Right atrium auricular region (tissue), 2 donors: ENCODE measurements around the gene GRPEL1. TPM values are rescaled to one million over a fixed set of nuclear protein-coding genes. Genes with fewer than 3 reads are reported as not detected.

Experiments used
- DNase-seq: peaks from one replicate; pipeline ENCODE4 v3.0.0-alpha.2; 2019; ENCODE audit warnings: low spot score
- H3K27ac ChIP-seq, 2 donors: fragments of 200-600 bp; sonication (generic); 1 replicate in 1 of 2; 2 replicates in 1 of 2; pipeline ENCODE4 v1.5.1; 2016 to 2019
- H3K27me3 ChIP-seq, 2 donors: fragments of 200-600 bp; sonication (generic); one replicate each; pipeline versions ENCODE4 v1.5.1 to v1.6.0; 2017 to 2019
- H3K36me3 ChIP-seq: fragments of 200-600 bp; sonication (generic); one replicate; pipeline ENCODE4 v1.5.1; 2016
- H3K4me1 ChIP-seq, 2 donors: fragments of 200-600 bp; sonication (generic); one replicate each; pipeline versions ENCODE4 v1.5.1 to v1.6.0; 2017 to 2019
- H3K4me3 ChIP-seq, 2 donors: fragments of 200-600 bp; sonication (generic); 1 replicate in 1 of 2; 2 replicates in 1 of 2; pipeline ENCODE4 v1.5.1; 2017 to 2019; ENCODE audit warnings: mild to moderate bottlenecking in 1 of 2, moderate library complexity in 1 of 2
- H3K9me3 ChIP-seq, 2 donors: fragments of 200-600 bp; sonication (generic); one replicate each; pipeline ENCODE4 v1.5.1; 2019
- total RNA-seq, 2 donors: library from RNA; depleted of rRNA; stranded (reverse); fragments of >200 nt; gene quantifications; one replicate each; pipeline ENCODE4 v1.1.0, GENCODE V29; 2016
- TF ChIP-seq, protein P1 (sequence below), 2 donors: fragments of 200-600 bp; sonication (generic); IDR thresholded peaks; one replicate each; pipeline ENCODE4 v1.5.1; 2019; ENCODE audit warnings: antibody characterized with exemption in 2 of 2

Gene GRPEL1
- 10 to 100 TPM; 17.8 to 18.4 TPM for total RNA-seq

DNA sequence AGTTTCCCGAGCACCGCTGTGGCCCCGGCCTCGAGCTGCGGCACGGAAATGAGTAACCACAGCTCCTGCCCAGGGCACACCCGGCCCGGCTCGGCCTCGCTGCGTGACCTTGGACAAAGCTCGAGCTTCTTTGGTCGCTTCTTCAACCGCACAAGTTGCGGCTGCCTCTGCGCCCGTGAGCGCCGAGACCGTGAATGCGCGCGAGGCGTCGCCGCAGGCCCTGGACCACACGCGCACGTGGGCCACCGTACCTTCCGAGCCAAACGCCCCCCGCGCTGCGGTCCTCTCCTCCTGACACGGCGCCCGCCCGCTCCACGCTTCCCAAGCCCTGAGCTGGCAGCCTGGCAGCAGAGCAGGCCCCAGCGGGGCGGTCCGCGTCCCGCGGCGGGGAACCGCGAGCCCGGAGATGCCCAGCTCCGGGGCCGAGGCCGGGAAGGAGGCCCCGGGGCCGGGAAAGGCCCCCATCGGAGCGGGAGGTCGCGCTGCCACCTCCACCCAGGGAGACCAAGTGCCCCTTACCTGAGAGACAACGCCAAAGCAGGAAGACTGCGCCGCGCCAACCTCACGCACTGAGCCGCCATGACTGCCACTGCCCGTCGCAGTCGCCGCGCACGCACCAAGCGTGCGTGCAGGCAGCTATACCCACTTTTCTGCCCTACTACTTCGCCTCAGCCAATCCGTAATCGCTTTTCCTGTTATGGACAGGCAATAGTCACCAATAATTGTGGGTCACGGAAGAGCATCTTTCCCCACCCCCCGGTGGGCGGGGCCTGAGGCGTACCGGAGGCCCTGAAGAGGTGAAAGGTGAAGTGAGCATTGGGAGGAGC lies at the start of gene GRPEL1:
Gene GRPEL1, minus strand, starts transcription at position 613 of the 827 bp plus-strand sequence. Its CDS starts 32 bp downstream, at position 581.
- H3K27ac ChIP-seq: peak within 1 kb of the TSS; percentile 89 to 91
- TF ChIP-seq, protein P1, sequence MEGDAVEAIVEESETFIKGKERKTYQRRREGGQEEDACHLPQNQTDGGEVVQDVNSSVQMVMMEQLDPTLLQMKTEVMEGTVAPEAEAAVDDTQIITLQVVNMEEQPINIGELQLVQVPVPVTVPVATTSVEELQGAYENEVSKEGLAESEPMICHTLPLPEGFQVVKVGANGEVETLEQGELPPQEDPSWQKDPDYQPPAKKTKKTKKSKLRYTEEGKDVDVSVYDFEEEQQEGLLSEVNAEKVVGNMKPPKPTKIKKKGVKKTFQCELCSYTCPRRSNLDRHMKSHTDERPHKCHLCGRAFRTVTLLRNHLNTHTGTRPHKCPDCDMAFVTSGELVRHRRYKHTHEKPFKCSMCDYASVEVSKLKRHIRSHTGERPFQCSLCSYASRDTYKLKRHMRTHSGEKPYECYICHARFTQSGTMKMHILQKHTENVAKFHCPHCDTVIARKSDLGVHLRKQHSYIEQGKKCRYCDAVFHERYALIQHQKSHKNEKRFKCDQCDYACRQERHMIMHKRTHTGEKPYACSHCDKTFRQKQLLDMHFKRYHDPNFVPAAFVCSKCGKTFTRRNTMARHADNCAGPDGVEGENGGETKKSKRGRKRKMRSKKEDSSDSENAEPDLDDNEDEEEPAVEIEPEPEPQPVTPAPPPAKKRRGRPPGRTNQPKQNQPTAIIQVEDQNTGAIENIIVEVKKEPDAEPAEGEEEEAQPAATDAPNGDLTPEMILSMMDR (IDR thresholded peaks at IDR 0.05): no peak
- peak; percentile 100 for DNase-seq
- no peaks in the 10 kb centered on the region for H3K27me3 ChIP-seq
- no peaks in the 10 kb centered on the region for H3K9me3 ChIP-seq
- peak within 1 kb of the TSS; percentile 71 to 100 for H3K4me3 ChIP-seq
- peaks cover 22% of the 10 kb centered on the region for H3K36me3 ChIP-seq
- H3K4me1 ChIP-seq: peaks cover 0 to 32% of the 10 kb centered on the region in 2 donors

DNA sequence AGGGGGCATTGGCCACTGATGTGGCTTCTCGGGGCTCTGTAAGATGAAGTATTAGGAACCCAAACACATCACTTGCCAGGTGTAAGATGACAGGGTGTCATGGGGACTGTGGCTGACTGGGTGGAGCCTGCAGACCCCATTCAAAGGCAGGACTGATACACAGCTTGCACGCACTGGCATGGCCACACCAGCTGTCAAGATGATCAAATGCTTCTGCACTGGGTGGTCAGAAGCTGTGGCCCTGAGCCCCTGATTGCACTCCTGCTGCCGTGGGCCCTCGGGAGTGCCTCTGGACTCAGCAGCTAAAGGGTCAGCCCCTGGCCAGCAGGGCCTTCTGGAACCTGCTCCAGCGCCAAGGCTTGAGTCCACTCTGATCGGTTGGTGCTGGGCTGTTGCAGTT lies 48.8 kb upstream of the GRPEL1 start:
- no peak for DNase-seq
- TF ChIP-seq, protein P1 (IDR thresholded peaks at IDR 0.05): no peak
- no peaks in the 10 kb centered on the region for H3K36me3 ChIP-seq

GRCh38 chr4:7115557-7116340 lies 47.9 kb upstream of the GRPEL1 start:
- no peaks in the 10 kb centered on the region for H3K27me3 ChIP-seq
- no peak for DNase-seq

More for the DNA sequence above, 48.8 kb upstream of the GRPEL1 start:
- Histone ChIP-seq H3K27ac (no peak overlapping the region), H3K4me1 (no peaks in the 10 kb centered on the region), H3K27me3 (no peaks in the 10 kb centered on the region), H3K9me3 (no peaks in the 10 kb centered on the region), H3K4me3 (no peak overlapping the region)

DNA sequence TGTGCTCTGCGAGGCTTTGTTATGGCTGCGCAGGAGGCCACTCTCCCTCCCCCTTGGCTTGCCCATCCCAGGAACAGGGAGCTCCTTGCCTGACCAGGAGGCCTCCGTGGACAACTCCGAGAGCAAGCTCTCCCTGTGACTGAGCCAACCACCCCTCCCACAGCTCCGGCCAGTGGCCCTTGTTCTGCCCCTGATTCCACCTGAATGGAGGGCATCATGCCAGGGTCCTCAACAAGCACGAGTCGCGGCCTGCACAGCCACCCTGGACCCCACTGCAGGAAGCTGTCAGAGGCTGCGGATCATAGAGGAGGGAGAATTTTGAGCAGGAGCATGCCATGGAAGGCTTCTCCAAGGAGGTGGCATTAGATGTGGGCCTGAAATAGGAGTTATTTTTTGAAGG lies 44.8 kb upstream of the GRPEL1 start:
- DNase-seq: no peak
- Histone ChIP-seq H3K27ac (no peak overlapping the region), H3K4me3 (no peak overlapping the region), H3K4me1 (no peaks in the 10 kb centered on the region), H3K27me3 (no peaks in the 10 kb centered on the region), H3K36me3 (no peaks in the 10 kb centered on the region), H3K9me3 (no peaks in the 10 kb centered on the region)
- TF ChIP-seq, protein P1 (IDR thresholded peaks at IDR 0.05): no peak

More at GRCh38 chr4:7115557-7116340, 47.9 kb upstream of the GRPEL1 start:
- Histone ChIP-seq H3K36me3 (no peaks in the 10 kb centered on the region), H3K4me3 (no peak overlapping the region), H3K9me3 (no peaks in the 10 kb centered on the region), H3K27ac (no peak overlapping the region), H3K4me1 (no peaks in the 10 kb centered on the region)
- TF ChIP-seq, protein P1 (IDR thresholded peaks at IDR 0.05): no peak

- no peaks in the 10 kb centered on the region for H3K4me1 ChIP-seq
- TF ChIP-seq, protein P1 (IDR thresholded peaks at IDR 0.05): no peak
- DNase-seq: no peak
Observed at GRCh38 chr4:7111441-7111840, 43.6 kb upstream of the GRPEL1 start.

More at GRCh38 chr4:7111441-7111840, 43.6 kb upstream of the GRPEL1 start:
- Histone ChIP-seq H3K27ac (no peak overlapping the region), H3K4me3 (no peak overlapping the region), H3K27me3 (no peaks in the 10 kb centered on the region), H3K36me3 (no peaks in the 10 kb centered on the region), H3K9me3 (no peaks in the 10 kb centered on the region)
